Subcutaneous preadipocyte (primary cell): Measurements from ENCODE around the gene IL1A. TPM values are rescaled to one million over a fixed set of nuclear protein-coding genes. Genes with fewer than 3 reads are reported as not detected.

Experiments
- total RNA-seq: library from RNA; depleted of rRNA; stranded (reverse); fragments of >200 nt; gene quantifications from 2 replicates; pipeline ENCODE4 v1.2.3, GENCODE V29; 2012

The IL1A gene, protein sequence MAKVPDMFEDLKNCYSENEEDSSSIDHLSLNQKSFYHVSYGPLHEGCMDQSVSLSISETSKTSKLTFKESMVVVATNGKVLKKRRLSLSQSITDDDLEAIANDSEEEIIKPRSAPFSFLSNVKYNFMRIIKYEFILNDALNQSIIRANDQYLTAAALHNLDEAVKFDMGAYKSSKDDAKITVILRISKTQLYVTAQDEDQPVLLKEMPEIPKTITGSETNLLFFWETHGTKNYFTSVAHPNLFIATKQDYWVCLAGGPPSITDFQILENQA
- total RNA-seq: not detected in 2 replicates

DNA sequence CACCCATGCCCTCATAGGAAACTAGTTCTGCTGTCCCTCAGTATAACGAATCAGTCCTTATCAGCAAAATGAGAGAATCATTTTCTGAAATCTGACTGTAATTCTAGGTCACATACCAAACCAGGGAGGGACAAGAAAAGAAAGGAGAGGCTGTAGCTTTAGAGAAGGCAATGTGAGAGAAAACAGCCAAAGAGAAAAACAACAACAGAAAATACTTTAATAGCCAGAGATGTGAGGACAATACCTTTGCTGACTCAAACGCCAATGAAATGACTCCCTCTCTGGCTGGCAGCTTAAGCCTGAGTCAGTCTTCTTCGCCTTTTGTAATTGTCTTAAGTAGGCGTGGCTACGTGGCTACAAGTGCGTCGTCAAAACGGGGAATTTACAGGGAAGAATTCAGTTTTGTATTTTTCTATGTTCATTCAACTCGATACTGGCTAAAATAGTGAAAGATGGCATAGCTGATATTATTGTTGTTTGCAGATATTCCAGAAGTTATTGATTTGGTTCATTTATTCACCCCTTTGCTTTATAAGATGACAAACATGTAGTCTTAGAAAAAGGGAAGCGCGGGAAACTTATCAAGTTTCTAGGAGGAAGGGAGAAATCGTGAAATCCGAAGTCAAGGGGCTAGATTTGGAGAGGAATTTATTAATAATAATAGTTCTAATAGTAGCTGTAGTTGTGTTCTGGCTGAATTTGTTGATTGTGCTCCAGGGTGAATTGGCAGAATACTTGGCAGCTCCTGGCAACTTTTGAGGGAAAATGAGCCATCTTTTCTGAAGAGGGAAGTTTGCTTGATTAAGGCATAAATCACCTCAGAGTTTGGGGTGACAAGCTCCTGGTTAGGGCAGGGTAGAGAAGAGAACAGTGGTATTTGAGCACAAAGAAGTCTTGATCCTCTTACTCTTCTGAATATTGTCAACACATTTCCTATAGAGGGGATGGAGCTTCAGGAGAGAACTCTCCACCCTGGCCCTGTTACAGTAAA, at the start of gene IL1A:
IL1A (minus strand) TSS at position 295 of the 991 bp plus-strand sequence. CDS start 723 bp downstream, outside the sequence.

DNA sequence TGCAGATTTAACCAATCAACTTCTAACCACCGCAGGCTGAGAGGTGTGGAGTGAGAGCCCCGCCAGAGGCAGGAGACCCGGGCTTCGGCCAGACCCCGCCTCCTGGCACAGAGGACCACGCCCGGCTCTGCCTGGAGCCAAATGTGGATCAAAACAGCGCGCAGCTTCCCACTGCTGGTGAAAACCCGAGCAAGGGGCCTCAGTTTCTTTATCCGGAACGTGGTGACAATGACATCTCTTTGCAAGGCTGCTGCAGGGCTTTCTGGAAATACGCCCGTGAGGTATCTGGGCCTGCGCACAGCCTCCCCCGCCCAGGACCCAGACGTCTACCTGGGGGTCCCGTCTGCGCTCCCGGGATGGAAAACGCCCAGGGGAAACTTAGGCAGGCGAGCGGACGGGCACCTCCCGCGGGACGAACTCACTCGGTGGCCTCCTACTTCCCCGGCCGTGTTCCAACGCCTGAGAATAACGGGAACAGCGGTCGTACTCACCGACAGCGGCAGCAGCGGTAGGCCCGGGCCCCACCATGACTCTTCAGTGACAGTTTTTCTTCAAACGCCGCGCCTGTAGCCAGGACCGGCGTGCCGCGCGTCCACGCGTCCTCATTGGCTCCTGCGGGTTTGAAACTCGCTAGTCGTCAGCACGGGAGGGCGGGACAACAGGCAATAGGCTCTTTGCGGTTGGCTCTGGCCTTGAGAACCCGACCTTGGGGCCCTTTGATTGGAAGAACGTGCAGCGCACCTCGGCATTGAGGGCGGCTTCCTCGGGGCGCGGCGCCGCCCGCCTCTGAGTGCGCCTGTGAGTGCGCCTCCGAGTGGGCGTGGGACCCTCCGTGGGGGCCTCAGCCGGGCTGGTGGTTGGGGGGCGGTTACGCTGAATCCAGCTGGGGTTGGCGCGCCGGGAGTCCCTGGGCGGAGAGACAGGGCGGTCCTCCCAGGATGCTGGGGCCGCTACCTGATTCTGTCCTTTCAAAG, 19.9 kb downstream of the IL1A start, which contains the start of gene CKAP2L:
CKAP2L (minus strand) TSS at position 539 of the 974 bp plus-strand sequence; CDS start at position 528, 11 bp downstream.

Other genes with a start within 250 kb of the IL1A start
- 25.4 and 33.2 TPM in 2 replicates for gene POLR1B, start 242.0 kb downstream of the IL1A start, total RNA-seq
- gene CHCHD5, start 199.9 kb downstream of the IL1A start, total RNA-seq: 8.4 and 8.8 TPM in 2 replicates
- gene SLC20A1, start 138.6 kb downstream of the IL1A start, total RNA-seq: 92.6 and 160 TPM in 2 replicates
- gene NT5DC4, start 63.5 kb downstream of the IL1A start, total RNA-seq: not detected in 2 replicates
- 8.5 and 16.8 TPM in 2 replicates for gene CKAP2L, start 19.9 kb downstream of the IL1A start, total RNA-seq
- gene IL1B, start 52.3 kb upstream of the IL1A start, total RNA-seq: 0.20 and 0.37 TPM in 2 replicates
- not detected in 2 replicates for gene IL37, start 126.7 kb upstream of the IL1A start, total RNA-seq
- not detected in 2 replicates for gene IL36G, start 193.5 kb upstream of the IL1A start, total RNA-seq
- not detected in 2 replicates for gene IL36A, start 221.0 kb upstream of the IL1A start, total RNA-seq